Kidney epithelial cell (primary cell): ENCODE data around the gene TLCD2. TPM values are rescaled to one million over a fixed set of nuclear protein-coding genes. Genes with fewer than 3 reads are reported as not detected.

Experiments used
- DNase-seq: peaks from one replicate; pipeline ENCODE4 v3.0.0-alpha.2; 2010; ENCODE audit warnings: low read depth
- H3K27me3 ChIP-seq: 2 replicates; pipeline ENCODE4 v1.6.0; 2011; ENCODE audit warnings: low read length; ENCODE audit not compliant: control insufficient read depth, insufficient read depth
- H3K36me3 ChIP-seq: 2 replicates; pipeline ENCODE4 v1.5.1; 2011; ENCODE audit warnings: low read length; ENCODE audit not compliant: control insufficient read depth, insufficient read depth
- H3K4me3 ChIP-seq: 2 replicates; pipeline ENCODE4 v1.5.1; 2011; ENCODE audit warnings: low read depth, mild to moderate bottlenecking, control low read depth, low read length
- total RNA-seq: library from RNA; depleted of rRNA; stranded (reverse); fragments of >200 nt; gene quantifications from 2 replicates; pipeline ENCODE4 v1.2.3, GENCODE V29; 2015
- TF ChIP-seq, protein P1 (sequence below): IDR thresholded peaks from 2 replicates; pipeline ENCODE4 v1.5.1; 2011; ENCODE audit warnings: mild to moderate bottlenecking, moderate library complexity, low read length, control low read depth, inconsistent platforms; ENCODE audit not compliant: insufficient read depth, poor library complexity, severe bottlenecking

The TLCD2 gene
- total RNA-seq, 1 donor from 2014 or later, result 1.8 TPM

DNA sequence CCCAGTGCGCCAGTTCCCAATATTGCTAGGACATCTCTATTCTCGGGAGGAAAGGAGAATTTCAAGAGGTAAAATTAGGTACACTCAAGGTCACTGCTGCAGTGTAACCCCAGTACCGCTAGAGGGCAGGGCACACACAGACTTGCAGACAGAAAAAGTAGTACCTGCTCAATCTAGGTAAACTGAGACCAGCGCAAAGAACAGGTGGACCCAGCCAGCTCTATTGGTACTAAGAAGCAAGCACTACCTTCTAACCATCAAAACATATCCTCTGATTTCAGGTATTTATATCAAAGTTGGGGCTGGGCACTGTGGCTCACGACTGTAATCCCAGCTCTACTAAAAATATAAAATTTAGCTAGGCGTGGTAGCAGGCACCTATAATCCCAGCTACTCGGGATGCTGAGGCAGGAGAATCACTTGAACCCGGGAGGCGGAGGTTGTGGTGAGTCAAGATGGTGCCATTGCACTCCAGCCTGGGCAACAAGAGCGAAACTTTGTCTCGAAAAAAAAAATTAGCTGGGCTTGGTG lies 10.7 kb upstream of the TLCD2 start:
- no peaks in the 10 kb centered on the region for H3K36me3 ChIP-seq
- TF ChIP-seq, protein P1, sequence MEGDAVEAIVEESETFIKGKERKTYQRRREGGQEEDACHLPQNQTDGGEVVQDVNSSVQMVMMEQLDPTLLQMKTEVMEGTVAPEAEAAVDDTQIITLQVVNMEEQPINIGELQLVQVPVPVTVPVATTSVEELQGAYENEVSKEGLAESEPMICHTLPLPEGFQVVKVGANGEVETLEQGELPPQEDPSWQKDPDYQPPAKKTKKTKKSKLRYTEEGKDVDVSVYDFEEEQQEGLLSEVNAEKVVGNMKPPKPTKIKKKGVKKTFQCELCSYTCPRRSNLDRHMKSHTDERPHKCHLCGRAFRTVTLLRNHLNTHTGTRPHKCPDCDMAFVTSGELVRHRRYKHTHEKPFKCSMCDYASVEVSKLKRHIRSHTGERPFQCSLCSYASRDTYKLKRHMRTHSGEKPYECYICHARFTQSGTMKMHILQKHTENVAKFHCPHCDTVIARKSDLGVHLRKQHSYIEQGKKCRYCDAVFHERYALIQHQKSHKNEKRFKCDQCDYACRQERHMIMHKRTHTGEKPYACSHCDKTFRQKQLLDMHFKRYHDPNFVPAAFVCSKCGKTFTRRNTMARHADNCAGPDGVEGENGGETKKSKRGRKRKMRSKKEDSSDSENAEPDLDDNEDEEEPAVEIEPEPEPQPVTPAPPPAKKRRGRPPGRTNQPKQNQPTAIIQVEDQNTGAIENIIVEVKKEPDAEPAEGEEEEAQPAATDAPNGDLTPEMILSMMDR, result peak; percentile 98
- no peaks in the 10 kb centered on the region for H3K27me3 ChIP-seq
- no peak for DNase-seq
- H3K4me3 ChIP-seq, result no peak overlapping the region

DNA sequence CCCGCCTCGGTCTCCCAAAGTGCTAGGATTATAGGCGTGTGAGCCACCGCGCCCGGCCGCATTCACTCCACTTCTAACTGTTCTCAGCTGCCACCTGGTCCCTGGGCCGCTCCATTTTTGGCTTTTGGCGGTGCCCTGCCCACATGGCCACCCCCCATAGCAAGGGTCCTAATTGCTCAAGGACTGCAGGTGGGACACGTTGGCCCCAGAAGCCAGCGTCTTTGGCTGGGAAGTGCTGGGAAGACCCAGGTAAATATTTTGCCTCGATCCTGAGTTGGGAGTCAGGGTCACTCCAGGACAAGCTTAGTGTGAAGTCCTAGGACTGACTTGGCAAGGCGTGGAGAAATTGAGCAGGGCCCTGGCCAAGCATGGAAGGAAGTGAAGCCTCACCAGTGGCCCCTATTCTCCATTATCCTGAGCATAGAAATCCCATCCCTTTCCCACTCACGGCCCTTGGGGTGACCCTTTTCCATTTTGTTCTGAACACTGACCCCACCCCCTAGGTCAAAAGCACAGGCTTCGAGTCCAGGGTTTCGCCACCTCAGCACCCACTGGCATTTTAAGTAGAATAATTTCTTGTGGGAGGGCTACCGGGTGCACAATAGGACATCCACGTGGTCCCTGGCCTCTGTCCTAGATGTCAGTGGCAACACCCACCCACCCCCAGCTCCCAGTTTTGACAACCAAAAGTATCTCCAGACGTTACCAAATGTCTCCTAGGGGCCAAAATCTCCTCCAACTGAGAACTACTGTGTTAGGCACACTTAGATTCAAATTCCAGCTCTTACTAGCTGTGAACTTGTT lies 8.4 kb upstream of the TLCD2 start:
- H3K4me3 ChIP-seq, result no peak overlapping the region
- H3K36me3 ChIP-seq, result peaks cover under 1% of the 10 kb centered on the region

DNA sequence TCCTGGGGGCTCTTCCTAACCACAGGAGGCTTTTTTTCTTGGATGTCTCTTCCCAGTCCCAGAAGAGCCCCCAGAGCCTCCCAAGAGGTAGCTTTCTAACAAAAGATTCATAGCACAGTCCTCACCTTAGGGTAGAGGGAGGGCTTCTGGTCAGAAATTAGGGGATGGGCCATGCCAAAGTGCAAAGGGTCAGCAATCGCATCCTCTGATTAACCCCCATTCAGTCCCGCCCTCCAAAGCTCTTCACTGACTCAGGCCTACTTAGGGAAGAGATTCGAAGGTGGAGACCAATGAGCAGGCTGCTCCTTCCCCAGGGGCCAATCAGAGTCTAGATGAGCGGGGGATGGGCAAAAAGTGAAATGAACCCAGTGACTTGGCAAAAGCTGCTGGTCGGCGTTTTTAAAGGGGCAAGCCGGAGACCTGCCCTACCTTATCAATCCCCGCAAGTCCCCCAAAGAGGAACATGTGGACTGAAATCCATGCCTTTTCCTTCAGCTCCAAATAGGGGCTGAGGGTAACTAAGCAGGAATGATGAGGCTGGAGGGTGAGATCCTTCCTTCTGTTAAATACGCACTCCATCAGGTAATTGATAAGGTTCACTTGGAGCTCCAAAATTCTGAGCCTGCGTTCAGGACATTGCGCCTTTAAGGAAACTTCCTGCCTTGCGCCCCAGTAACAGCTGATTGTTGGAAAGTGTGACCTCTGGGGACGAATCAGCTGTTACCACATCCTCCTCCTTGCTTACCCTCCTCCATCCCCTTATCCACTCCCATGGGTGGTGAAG lies 6.9 kb upstream of the TLCD2 start:
- TF ChIP-seq, protein P1, result no peak
- peaks cover 8% of the 10 kb centered on the region for H3K36me3 ChIP-seq
- peak; percentile 98 for DNase-seq
- H3K4me3 ChIP-seq, result peak overlapping the region; percentile 65
- H3K27me3 ChIP-seq, result no peaks in the 10 kb centered on the region

More for the DNA sequence above, 8.4 kb upstream of the TLCD2 start:
- no peaks in the 10 kb centered on the region for H3K27me3 ChIP-seq
- no peak for DNase-seq
- TF ChIP-seq, protein P1, result no peak

DNA sequence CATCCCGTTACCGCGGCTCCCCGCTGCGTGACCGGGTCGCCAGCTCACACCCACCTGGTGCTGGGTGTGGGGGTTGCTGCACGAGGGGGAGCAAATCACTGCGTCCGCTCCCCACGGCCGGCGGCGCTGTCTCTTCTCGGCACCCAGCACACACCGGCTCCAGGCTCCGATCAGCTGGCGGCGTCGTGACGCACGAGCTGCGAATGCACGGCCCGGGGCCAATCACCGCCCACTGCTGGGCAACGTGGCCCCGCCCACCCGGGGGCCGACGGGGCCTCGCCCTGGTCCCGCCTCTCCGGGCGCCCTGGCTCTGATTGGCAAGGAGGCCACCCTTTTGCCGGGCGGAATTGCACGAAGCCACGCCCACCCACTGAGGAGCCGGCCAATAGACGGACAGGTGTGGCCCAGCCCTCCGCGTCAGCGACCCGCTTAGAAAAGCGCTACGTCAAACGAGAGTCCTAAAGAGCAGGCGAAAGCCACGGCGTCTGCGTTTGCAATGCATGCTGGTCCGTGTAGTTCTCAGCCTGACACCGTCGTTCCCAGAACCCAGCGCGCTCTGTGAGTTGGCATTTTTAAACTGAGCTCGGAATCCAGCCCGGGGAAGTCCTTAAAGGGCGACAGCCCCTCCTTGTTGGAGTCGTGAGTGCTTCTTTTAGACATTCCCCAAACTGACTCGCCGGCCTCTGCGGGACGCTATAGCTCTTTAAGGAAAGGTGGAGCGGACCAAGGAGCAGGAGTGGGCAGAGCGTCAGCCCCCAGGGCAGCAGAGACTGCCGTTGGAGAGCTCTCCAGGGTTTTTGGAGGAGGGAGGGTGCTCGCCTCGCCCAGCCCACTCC lies 6.1 kb upstream of the TLCD2 start:
- Histone ChIP-seq H3K36me3 (peaks cover 8% of the 10 kb centered on the region), H3K4me3 (peak overlapping the region; percentile 89), H3K27me3 (no peaks in the 10 kb centered on the region)
- TF ChIP-seq, protein P1, result no peak
- DNase-seq, result peak; percentile 100

GRCh38 chr17:1715803-1716075 lies 5.6 kb upstream of the TLCD2 start:
- TF ChIP-seq, protein P1, result no peak
- no peaks in the 10 kb centered on the region for H3K27me3 ChIP-seq
- DNase-seq, result no peak
- peak overlapping the region; percentile 89 for H3K4me3 ChIP-seq
- peaks cover 11% of the 10 kb centered on the region for H3K36me3 ChIP-seq
